Astrocyte (in vitro differentiated cells and primary cell): ENCODE results near the gene DISC1.

Experiments
- CTCF ChIP-seq: IDR thresholded peaks from 2 replicates; pipeline ENCODE4 v1.5.1; 2011; ENCODE audit warnings: low read depth, mild to moderate bottlenecking, inconsistent platforms, low read length, moderate library complexity; ENCODE audit not compliant: insufficient read depth
- EZH2 ChIP-seq: IDR thresholded peaks from 2 replicates; pipeline ENCODE4 v1.6.1; 2012; ENCODE audit warnings: mild to moderate bottlenecking, low read length, inconsistent platforms; ENCODE audit not compliant: insufficient read depth

- TF ChIP-seq CTCF (no peak), EZH2 (no peak)
Observed at GRCh38 chr1:231826566-231826965, 200.0 kb downstream of the DISC1 start.
